ENCODE results near the gene LITAFD.
"Not testable (repeated sequence)": the region's sequence is repeated elsewhere in the genome, so short reads cannot be mapped to it uniquely, and the experiment has no call there.

The LITAFD gene

DNA sequence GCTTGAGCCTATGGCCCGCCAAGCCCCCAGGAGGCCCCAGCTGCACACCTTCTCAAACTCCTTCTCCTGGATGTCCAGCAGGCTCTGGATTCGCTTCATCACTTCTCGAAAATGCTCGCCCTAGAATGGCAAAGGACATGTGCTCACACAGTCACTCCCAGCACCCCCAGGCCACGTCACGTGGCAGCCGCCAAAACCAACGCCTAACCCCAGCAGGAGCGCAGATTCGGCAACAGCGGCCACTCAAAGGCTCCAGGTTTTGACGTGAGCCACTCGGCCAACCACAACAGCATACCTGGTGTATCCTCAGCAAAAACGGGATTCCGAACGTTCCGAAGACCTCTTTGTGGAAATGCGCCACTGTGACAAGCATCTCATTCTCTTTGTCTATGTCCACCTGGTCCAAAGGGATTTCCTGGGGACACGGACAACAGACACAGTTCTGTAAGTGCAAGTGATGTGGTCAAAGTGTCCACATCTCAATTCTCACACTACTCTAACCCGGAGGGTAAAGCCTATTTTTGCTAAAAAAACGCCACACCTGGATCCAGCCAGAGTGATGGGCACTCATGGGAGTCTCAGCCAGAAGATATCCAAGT is 12.7 kb downstream of the LITAFD start:
- no peak for DNase-seq

DNA sequence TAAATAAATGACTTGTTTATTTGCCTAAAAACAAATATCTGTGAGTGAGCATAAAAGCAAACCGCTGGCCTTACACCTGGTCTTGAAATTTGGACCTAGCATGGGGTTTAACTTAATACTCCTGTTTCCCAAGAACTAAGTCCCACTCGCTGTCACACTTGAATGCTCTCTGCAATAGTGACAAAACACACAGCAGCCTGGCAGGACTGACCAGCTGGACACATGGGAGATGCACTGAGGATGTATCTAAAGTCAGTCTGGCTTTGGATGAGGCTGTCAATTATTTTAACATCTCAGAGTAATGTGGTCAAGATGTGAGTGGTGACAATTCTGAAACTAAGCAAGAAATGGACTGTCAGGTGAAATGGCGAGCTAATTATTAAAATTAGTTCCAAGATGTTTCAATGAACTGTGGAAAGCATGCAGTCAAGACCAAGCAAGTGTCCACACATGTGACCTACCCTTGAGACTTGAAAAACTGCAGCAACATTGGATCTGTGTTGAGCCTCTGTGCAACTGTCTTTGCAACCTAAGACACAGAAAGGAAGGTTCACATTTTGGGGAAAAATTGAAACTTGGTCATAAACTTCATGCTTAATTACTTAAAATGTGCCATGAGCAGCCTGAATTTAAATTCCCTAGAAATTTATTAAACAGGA is 16.6 kb downstream of the LITAFD start:
- DNase-seq, result no peak

DNA sequence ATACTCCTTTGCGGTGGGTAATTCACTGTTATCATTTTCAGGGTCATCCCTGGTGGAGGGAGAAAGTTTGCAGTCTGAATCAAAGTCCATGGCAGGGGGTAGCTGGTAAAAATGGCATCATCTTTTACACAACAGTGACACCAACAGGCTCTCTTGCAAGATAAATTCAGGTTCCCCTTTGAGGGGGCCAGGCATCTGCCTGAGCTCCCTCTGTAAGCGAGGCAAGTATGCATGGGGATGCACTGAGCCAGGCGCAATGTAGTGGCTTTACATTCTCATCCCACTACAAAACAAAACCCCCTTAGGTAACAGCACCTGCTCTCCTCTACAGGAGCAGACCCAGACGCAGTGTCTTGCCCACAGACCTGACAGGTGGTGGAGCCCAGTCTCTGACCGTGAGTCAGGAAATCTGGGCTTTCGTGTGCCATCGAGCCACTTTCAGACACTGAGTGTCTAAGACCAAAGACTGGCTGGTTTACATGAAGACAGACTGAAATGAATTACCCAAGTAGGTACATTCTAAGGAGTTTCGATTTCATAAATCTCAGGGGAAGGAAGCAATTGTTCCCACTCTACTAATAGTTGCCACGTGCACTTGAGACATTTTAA is 17.7 kb downstream of the LITAFD start:
- no peak for DNase-seq

DNA sequence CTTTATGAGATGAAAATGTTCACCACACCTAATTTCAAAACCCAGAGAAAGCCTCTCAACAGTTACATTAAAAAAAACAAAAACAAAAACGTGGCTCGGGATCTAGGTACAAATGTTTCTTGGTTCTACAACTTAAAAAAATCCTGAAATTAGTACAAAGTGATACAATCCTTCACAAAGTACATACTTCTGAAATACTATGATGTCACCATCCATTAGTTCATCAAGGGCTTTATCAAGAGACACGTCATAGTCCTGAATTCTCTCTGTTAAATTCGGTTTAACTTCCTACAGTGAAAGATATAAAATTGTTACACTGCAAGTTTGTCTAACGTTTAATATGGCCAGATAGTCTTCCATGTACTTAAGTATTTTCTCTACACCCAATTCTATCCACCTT is 18.2 kb downstream of the LITAFD start:
- no peak for DNase-seq

DNA sequence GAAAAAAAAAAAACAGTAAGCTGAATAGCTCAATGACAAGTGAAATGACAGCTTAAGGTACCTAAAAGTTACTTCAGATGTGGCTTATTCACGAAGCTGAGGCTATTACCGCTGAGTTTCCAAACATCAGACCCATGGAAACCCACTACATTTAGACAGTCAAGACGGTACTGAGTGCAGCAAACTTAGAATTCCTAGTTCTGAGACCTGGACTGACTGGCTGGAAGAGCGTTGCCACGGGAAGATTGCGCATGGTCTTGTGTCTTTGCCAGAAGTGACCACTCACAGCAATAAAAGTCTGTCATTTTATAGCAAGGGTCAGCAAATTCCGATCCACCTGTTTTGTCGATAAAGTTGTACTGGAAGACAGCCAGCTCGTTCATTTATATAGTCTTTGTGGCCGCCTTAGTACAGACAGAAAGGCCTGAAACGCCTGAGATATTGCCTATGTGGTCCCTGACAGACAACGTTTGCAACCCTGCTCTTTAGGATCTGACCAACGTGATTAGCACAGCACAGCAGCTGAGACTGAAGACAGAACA is 19.2 kb downstream of the LITAFD start:
- no peak for DNase-seq

DNA sequence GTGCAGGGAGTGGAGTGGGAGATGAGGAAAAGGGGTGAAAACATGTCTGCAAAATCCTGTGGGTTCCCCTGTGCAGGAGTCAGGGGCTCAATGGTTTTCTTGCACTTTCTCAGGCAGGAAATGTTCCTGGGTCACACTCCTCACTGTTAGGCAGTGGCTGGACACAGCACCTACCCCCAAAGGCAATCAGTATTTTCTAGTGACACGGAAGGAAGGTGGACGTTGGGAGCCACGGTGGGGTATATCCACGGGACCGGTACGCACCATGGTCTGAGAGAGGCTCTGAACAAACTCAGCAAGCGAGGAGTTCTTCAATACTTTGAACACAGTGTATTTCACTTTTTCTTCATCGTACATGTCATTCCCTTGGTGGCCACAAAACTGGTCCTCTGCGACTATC is 20.9 kb downstream of the LITAFD start:
- no peak for DNase-seq

DNA sequence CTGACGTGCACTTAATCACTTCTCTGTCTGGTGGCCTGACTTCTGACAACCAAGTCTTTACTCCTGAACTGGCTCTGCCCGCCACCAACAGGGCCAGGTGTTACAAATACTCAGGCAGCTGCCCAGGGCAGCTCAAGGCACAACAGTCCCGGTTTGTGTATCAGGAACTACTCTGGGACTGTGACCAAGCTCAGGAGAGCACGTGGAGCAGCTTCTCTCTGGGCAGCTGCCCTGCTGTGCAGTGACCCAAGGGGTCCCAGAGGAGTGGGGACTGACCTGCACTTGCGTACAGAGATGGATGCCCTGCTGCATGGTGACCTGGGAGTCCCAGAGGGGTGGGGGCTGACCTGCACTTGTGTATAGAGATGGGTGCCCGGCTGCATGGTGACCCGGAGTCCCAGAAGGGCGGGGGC is 21.9 kb downstream of the LITAFD start:
- DNase-seq, result no peak

DNA sequence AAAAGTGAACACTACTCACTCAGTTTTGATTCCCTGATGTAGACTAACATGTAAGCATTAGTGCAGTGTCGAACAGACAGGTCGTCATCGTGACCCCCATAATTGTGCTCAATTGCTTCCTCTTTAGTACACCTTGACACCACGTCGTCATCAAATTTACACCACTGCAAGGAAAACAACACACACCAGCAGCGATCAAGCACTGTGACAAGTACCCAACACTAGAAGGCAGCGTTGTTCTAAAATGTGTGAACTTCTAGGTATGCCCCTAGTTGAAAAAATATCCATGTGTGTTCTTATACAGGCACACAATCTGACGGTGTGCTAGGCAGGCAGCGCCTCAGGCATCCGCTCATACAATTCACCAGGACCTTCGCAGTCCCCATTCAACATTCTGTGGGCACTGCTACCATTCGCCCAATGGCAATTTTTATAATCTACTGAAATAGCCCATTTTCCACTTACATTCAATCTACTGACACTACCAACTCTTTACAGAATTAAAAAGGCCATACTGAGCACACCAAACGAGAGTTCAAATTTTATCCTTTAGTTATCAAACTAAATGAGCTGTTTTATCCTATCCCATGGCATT is 23.1 kb downstream of the LITAFD start:
- peak; percentile 20 to 28 for DNase-seq

DNA sequence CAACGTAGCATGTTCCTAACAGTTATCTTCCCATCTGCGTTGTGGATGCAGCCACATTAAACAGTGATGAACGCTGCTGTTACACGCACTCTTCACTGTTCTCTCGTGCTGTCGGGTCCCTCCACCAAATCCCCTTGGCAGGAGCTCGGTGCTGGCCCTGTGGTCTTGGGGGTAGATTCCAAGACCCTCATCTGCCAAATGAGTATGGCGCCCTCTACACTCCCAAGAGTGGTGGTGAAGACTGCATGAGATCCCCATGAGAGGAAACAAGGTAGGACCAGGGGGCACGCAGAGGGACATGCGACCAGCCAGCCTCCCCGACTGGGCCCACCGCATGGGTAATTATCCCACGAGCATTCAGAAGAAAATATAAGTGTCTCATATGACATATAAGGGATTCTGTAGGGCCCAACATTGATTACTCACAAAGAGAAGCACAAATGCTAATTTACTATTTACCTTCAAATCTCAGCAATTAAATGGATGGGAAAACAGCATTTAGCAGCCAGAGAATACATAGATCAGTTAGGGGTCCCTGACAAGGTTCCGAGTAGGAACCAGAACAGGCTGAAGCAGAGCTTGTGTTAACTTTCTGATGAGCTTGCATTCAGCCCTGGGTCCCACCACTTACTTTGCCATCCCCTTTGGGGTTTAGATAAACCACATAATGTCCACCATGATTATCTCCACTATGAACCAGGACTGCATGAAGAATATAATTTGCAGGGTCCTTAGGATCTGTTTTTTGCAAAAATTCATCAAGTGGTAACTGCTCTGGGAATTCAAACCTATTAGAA is 23.8 kb downstream of the LITAFD start:
- no peak for DNase-seq

DNA sequence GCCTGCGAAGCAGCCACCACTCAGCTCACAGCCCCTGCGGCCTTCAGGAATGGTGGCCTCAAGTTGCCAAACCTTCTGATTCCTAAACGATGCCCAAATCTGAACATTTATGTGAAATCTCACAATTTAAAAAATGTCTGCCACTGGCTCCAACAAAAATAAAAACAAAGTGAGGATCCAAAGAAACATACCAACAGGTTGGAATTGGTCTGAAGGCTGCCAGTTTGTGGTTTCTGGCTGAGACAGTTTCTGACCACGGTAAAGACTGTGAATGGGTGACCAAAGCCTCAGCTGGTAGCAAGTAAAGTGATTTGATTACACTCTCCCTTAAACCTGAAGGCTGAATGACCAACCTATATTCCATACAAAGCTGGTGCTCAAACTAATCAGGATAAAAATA is 24.9 kb downstream of the LITAFD start:
- DNase-seq, result no peak

DNA sequence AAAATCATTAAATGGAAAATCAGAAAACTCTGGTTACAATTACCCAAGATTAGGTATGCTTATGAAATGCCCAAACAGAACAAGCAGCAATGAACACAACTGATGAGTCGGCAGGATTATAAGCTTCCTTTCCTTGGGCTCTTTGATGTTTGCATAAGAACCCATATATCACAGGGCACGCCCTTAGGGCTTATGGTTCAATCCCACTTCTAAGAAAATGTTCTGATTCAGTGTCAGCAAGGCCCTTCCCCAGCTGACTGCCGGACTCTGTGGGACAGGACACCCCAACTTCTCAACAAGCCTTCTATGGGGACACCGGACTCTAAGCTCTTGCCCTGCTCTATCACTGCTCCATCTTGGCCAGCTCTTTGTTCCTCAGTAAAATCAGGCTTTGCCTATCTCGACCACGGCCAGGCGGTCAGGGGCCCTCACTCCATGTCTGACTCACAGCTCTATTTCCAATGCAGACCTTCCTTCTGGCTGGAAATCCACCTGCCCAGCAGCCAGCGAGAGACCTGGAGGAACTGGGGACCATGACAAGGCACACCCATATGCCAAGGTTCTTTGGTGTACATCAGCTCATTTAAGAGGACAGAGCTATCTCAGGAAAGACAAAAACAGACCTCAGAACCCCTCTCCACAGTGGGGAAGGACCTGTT is 26.8 kb downstream of the LITAFD start:
- DNase-seq, result peak; percentile 32 to 62

DNA sequence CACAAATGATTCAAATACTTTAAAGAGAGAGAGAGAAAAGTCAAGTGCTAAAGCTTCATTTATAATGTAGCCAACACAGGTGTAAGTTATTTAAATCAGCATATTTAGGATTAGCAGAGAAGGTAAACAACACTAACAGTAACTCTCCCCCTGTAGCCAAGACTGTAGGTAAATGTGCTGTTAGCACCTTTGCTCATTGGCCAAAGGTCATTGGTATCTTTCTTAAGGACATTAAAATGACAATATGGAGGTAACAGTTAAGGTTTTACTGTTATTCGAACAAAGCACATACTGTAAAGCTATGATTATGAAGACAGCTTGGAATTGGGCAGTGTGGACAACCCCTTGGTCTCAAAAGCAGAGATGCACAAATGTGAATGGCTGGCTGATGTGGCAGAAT is 28.7 kb downstream of the LITAFD start:
- DNase-seq, result no peak

DNA sequence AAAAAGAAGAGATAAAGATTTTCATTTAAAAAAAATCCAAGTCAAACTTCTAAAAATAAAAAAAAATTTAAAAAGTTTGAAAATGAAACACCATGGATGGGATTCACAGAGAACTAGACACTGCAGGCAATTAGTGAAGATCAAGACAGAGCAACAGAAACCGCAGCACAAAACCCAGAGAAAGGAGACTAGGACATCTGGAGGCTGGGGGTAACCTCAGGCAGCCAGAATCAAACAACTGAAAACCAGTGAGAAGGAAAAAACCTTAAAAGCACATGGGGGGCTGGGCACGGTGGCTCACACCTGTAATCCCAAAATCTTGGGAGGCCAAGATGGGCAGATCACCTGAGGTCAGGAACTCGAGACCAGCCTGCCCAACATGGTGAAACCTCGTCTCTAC is 30.6 kb downstream of the LITAFD start:
- no peak for DNase-seq

DNA sequence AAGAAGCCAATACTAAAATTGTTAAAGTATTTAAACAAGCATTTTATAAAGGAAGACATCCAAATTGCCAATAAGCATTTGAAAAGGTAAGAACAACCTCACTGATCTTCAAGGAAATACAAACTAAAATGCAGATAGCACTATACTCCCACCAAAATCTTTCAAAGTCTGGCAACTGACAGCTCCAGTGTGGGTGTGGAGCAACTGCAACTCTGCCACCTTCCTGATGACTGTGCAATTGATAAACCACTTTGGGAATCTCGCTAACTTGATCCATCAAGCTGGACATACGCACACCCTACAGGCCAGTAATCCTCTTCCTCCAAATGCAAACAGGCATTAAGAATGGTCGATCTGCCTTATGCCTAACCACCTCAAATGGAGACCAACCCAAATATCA is 31.9 kb downstream of the LITAFD start:
- no peak for DNase-seq

DNA sequence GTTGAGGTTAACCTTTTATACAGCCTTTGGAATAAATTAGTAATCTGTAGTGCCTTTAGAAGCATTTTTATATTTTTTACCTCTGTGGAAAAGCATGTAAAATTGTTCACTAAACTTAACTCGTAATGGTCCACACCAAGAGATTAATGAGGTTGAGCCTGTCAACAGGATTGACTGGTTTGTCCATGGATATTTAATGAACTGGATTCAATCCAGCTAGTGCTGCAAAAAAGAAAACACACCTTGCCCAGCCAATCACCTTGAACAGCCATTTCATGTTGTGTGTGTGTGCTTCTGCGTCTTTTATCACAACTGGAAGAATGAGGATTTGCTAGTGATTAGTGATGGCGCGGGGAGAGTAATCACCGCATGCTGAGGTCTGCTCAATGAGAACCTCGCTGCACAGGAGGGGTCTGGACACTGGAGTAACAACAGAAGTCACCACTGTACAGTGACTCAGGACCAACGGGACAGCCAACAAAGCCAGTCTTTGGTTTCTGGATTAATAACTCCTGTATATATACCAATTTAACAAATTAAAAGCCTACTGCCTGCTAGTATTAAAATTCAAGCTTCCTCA is 33.7 kb downstream of the LITAFD start:
- DNase-seq, result no peak

DNA sequence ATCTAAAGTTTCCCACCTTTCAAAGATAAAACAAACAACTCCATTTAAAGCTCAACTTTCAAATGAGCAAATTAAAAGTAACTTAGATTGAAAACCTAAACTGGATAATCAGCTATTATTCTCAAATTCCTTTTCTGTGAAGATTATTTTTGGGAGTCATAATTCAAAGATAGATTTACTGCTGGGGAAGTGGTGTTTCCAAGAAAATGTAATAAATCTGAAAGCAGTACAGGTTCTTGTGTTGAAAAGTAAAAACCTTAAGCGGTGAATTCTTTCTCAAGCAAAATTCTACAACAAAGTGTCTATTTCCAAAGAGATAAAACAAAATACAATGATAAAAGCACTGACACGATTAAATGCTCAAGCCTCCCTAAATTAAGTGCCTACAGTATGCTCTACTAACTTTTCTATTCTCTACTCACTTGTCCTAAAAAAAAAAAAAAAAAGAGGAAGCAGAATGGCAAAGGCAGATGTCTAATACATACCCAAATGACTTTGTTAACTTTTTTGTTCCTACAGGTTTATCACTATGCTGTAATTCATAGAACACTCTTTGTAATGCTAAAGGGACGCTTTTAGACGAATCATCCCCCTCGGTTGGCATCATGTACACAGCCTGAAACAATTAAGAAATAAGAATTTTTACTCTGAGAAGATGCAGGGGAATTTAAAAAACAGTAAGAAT is 34.5 kb downstream of the LITAFD start:
- no peak for DNase-seq

DNA sequence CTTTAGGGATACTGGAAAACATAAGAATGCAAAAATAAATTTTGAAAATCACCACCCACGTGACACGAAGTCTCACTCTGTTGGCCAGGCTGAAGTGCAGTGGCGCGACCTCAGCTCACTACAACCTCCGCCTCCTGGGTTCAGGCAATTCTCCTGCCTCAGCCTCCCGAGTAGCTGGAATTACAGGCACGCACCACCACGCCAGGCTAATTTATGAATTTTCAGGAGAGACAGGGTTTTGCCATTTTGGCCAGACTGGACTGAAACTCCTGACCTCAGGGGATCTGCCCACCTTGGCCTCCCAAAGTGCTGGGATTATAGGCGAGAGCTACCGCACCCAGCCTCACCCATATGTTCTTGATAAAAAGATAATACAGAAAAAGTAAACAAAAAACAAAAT is 35.2 kb downstream of the LITAFD start:
- DNase-seq, result not testable (repeated sequence)

DNA sequence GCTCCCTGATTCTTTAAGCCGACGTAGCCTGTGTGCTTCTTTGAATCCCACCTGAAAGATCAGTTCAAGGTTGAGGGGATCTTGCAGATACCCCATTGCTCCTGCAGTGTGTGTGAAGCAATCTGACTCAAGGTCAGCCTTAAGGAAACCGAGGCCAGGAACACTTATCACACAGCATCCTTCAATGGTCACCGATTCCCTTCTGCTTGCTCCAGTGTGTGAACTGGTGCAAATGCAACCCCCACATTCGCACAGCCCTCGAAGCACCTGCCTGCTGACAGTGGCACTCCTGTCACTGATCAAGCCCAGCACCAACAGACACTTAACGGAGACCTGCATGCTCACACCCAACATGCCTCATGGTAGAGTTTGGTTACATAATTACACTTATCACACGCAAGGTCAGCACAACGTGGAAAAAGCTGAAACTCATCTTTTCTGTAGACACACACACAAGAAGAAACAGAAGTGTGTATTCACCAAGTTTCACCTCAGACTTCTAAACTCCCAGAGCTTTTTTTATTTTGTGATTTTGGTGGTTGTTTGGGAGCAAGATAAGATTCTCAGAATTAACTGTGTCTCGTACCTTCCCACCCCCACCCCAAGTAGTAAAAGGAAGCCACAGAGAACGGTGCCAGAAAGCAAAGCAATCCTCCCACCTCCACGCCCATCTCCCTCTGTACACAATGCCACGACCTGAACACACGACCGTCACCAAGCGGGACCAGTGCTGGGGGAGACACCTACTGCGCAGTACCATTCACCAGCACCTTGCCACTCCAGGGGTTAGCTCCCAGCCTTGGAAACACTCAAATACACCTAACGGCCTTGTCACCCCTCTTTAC is 37.2 kb downstream of the LITAFD start:
- no peak for DNase-seq

DNA sequence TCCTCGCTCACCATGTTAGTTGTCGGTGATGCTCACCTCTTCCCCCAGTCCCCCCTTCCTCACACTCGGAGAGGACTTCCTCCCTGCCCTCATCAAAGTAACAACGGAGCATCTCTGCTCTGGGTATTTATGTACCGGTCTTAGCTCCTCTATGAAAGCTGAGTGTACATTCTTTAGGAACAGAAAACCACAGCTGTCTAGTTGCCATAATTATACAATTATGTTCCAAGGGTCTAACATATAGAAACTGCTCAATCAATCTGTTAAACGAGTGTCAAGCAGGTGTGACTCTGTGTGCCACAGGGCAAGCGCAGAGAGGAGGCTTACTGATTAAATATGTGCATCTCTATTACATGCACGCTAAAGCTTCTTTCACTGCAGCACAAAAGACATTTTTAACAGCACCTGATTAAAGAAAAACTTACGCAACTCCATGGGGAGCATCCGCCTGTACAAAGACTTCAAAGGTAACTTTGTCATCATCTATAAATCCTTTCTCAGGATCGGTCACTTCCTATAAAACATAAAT is 37.8 kb downstream of the LITAFD start:
- no peak for DNase-seq
